Measurements from ENCODE around the gene NUMB.

Gene NUMB

GRCh38 chr14:73286598-73286997, 171.7 kb downstream of the NUMB start:
- no peaks in the 10 kb centered on the region for H3K27me3 ChIP-seq (ENCODE audit: control insufficient read depth in 3 of 3, insufficient read depth in 3 of 3, low read depth in 1 of 3, low read length in 3 of 3)
- H2BK5ac ChIP-seq (ENCODE audit: low read length): no peak overlapping the region
- no peak overlapping the region for H2BK120ac ChIP-seq (ENCODE audit: low read depth, low read length)
- no peak overlapping the region for H4K91ac ChIP-seq (ENCODE audit: low read depth, low read length, poor library complexity)
- H3K36me3 ChIP-seq (replicated peaks in 1 of 2; ENCODE audit: control insufficient read depth in 2 of 2, insufficient read depth in 2 of 2, low read length in 2 of 2): peaks cover 8 to 50% of the 10 kb centered on the region in 2 donors
- no peak overlapping the region for H3K23ac ChIP-seq (ENCODE audit: low read depth, low read length, poor library complexity)
- WGBS, 2 donors (ENCODE audit: extremely low coverage in 2 of 2, insufficient read length in 2 of 2, insufficient replicate concordance in 1 of 2): no CpG with 5 or more reads among the region's 2 CpGs
- no peak overlapping the region for H3K18ac ChIP-seq (ENCODE audit: low read length)
- H3K4me2 ChIP-seq (ENCODE audit: insufficient read depth, low read length, poor library complexity, severe bottlenecking): no peak overlapping the region
- no peak overlapping the region for H3K27ac ChIP-seq (replicated peaks; ENCODE audit: low read length)
- no peak overlapping the region for H3K14ac ChIP-seq (ENCODE audit: low read length)
- no peak overlapping the region for H2AFZ ChIP-seq (ENCODE audit: low read length)
- H2BK15ac ChIP-seq (ENCODE audit: low read length): no peak overlapping the region
- no peak overlapping the region for H3K4ac ChIP-seq (ENCODE audit: low read length)
- no peaks in the 10 kb centered on the region for H3K9me3 ChIP-seq (replicated peaks in 1 of 2; ENCODE audit: control insufficient read depth in 2 of 2, insufficient read depth in 1 of 2, low read depth in 1 of 2, low read length in 2 of 2)
- no peak for DNase-seq (ENCODE audit: low spot score)
- H3K4me1 ChIP-seq (ENCODE audit: control insufficient read depth in 2 of 2, insufficient read depth in 1 of 2, low read depth in 1 of 2, low read length in 2 of 2): peaks cover 0 to 4% of the 10 kb centered on the region in 2 donors
- no peak overlapping the region for H2BK12ac ChIP-seq (ENCODE audit: low read length)
- H4K8ac ChIP-seq (ENCODE audit: low read depth, low read length): no peak overlapping the region
- H3K9ac ChIP-seq (ENCODE audit: low read depth, low read length, poor library complexity): no peak overlapping the region
- H3K4me3 ChIP-seq (ENCODE audit: low read length in 2 of 2): no peak overlapping the region
- H2AK5ac ChIP-seq (ENCODE audit: low read depth, low read length): no peak overlapping the region
- H3K79me1 ChIP-seq (ENCODE audit: low read depth, low read length): no peaks in the 10 kb centered on the region

GRCh38 chr14:73285979-73286378, 172.4 kb downstream of the NUMB start:
- no peak for DNase-seq (ENCODE audit: low spot score)
- H2BK12ac ChIP-seq (ENCODE audit: low read length): no peak overlapping the region
- peaks cover 8 to 56% of the 10 kb centered on the region in 2 donors for H3K36me3 ChIP-seq (replicated peaks in 1 of 2; ENCODE audit: control insufficient read depth in 2 of 2, insufficient read depth in 2 of 2, low read length in 2 of 2)
- H2AK5ac ChIP-seq (ENCODE audit: low read depth, low read length): no peak overlapping the region
- no peak overlapping the region for H3K4ac ChIP-seq (ENCODE audit: low read length)
- no peak overlapping the region for H4K91ac ChIP-seq (ENCODE audit: low read depth, low read length, poor library complexity)
- no peak overlapping the region for H3K18ac ChIP-seq (ENCODE audit: low read length)
- H3K23ac ChIP-seq (ENCODE audit: low read depth, low read length, poor library complexity): no peak overlapping the region
- H3K4me3 ChIP-seq (ENCODE audit: low read length in 2 of 2): no peak overlapping the region
- no peaks in the 10 kb centered on the region for H3K79me1 ChIP-seq (ENCODE audit: low read depth, low read length)
- H3K27ac ChIP-seq (replicated peaks; ENCODE audit: low read length): no peak overlapping the region
- no peak overlapping the region for H2BK120ac ChIP-seq (ENCODE audit: low read depth, low read length)
- WGBS, 2 donors (ENCODE audit: extremely low coverage in 2 of 2, insufficient read length in 2 of 2, insufficient replicate concordance in 1 of 2): no CpG with 5 or more reads among the region's 1 CpG
- peaks cover 0 to 4% of the 10 kb centered on the region in 2 donors for H3K4me1 ChIP-seq (ENCODE audit: control insufficient read depth in 2 of 2, insufficient read depth in 1 of 2, low read depth in 1 of 2, low read length in 2 of 2)
- H4K8ac ChIP-seq (ENCODE audit: low read depth, low read length): no peak overlapping the region
- no peak overlapping the region for H3K14ac ChIP-seq (ENCODE audit: low read length)
- H3K9me3 ChIP-seq (replicated peaks in 1 of 2; ENCODE audit: control insufficient read depth in 2 of 2, insufficient read depth in 1 of 2, low read depth in 1 of 2, low read length in 2 of 2): no peaks in the 10 kb centered on the region
- no peak overlapping the region for H2BK5ac ChIP-seq (ENCODE audit: low read length)
- H3K4me2 ChIP-seq (ENCODE audit: insufficient read depth, low read length, poor library complexity, severe bottlenecking): no peak overlapping the region
- H2AFZ ChIP-seq (ENCODE audit: low read length): no peak overlapping the region
- H3K27me3 ChIP-seq (ENCODE audit: control insufficient read depth in 3 of 3, insufficient read depth in 3 of 3, low read depth in 1 of 3, low read length in 3 of 3): no peaks in the 10 kb centered on the region
- H2BK15ac ChIP-seq (ENCODE audit: low read length): no peak overlapping the region
- no peak overlapping the region for H3K9ac ChIP-seq (ENCODE audit: low read depth, low read length, poor library complexity)

GRCh38 chr14:73283608-73284379, 174.6 kb downstream of the NUMB start:
- no peak overlapping the region for H3K14ac ChIP-seq (ENCODE audit: low read length)

GRCh38 chr14:73280903-73281302, 177.4 kb downstream of the NUMB start:
- Histone ChIP-seq H3K27me3 (ENCODE audit: control insufficient read depth in 3 of 3, insufficient read depth in 3 of 3, low read depth in 1 of 3, low read length in 3 of 3) (no peaks in the 10 kb centered on the region), H3K23ac (ENCODE audit: low read depth, low read length, poor library complexity) (no peak overlapping the region), H4K8ac (ENCODE audit: low read depth, low read length) (no peak overlapping the region), H3K9me3 (replicated peaks in 1 of 2; ENCODE audit: control insufficient read depth in 2 of 2, insufficient read depth in 1 of 2, low read depth in 1 of 2, low read length in 2 of 2) (no peaks in the 10 kb centered on the region), H4K91ac (ENCODE audit: low read depth, low read length, poor library complexity) (no peak overlapping the region), H2BK120ac (ENCODE audit: low read depth, low read length) (no peak overlapping the region), H3K36me3 (replicated peaks in 1 of 2; ENCODE audit: control insufficient read depth in 2 of 2, insufficient read depth in 2 of 2, low read length in 2 of 2) (peaks cover 20 to 73% of the 10 kb centered on the region in 2 donors), H3K4ac (ENCODE audit: low read length) (no peak overlapping the region), H3K79me1 (ENCODE audit: low read depth, low read length) (no peaks in the 10 kb centered on the region), H2AFZ (ENCODE audit: low read length) (no peak overlapping the region), H3K4me2 (ENCODE audit: insufficient read depth, low read length, poor library complexity, severe bottlenecking) (no peak overlapping the region), H3K4me1 (ENCODE audit: control insufficient read depth in 2 of 2, insufficient read depth in 1 of 2, low read depth in 1 of 2, low read length in 2 of 2) (peaks cover 0 to 4% of the 10 kb centered on the region in 2 donors), H2AK5ac (ENCODE audit: low read depth, low read length) (no peak overlapping the region), H3K27ac (replicated peaks; ENCODE audit: low read length) (no peak overlapping the region), H2BK5ac (ENCODE audit: low read length) (no peak overlapping the region), H3K9ac (ENCODE audit: low read depth, low read length, poor library complexity) (no peak overlapping the region), H3K4me3 (ENCODE audit: low read length in 2 of 2) (no peak overlapping the region), H2BK15ac (ENCODE audit: low read length) (no peak overlapping the region), H3K18ac (ENCODE audit: low read length) (no peak overlapping the region), H2BK12ac (ENCODE audit: low read length) (no peak overlapping the region), H3K14ac (ENCODE audit: low read length) (no peak overlapping the region)
- no peak for DNase-seq (ENCODE audit: low spot score)
- WGBS, 2 donors (ENCODE audit: extremely low coverage in 2 of 2, insufficient read length in 2 of 2, insufficient replicate concordance in 1 of 2): no CpG with 5 or more reads among the region's 5 CpGs

More at GRCh38 chr14:73283608-73284379, 174.6 kb downstream of the NUMB start:
- no peak overlapping the region for H4K8ac ChIP-seq (ENCODE audit: low read depth, low read length)
- H3K9ac ChIP-seq (ENCODE audit: low read depth, low read length, poor library complexity): no peak overlapping the region
- no peak overlapping the region for H3K4me2 ChIP-seq (ENCODE audit: insufficient read depth, low read length, poor library complexity, severe bottlenecking)
- no peak overlapping the region for H2BK15ac ChIP-seq (ENCODE audit: low read length)
- WGBS, 2 donors (ENCODE audit: extremely low coverage in 2 of 2, insufficient read length in 2 of 2, insufficient replicate concordance in 1 of 2): no CpG with 5 or more reads among the region's 12 CpGs
- H4K91ac ChIP-seq (ENCODE audit: low read depth, low read length, poor library complexity): no peak overlapping the region
- no peak overlapping the region for H2BK12ac ChIP-seq (ENCODE audit: low read length)
- H2AK5ac ChIP-seq (ENCODE audit: low read depth, low read length): no peak overlapping the region
- H2BK120ac ChIP-seq (ENCODE audit: low read depth, low read length): no peak overlapping the region
- DNase-seq (ENCODE audit: low spot score): peak; percentile 24
- no peak overlapping the region for H3K27ac ChIP-seq (replicated peaks; ENCODE audit: low read length)
- H2AFZ ChIP-seq (ENCODE audit: low read length): no peak overlapping the region
- no peak overlapping the region for H3K4me3 ChIP-seq (ENCODE audit: low read length in 2 of 2)
- no peaks in the 10 kb centered on the region for H3K79me1 ChIP-seq (ENCODE audit: low read depth, low read length)
- no peak overlapping the region for H3K23ac ChIP-seq (ENCODE audit: low read depth, low read length, poor library complexity)
- H3K18ac ChIP-seq (ENCODE audit: low read length): no peak overlapping the region
- H3K27me3 ChIP-seq (ENCODE audit: control insufficient read depth in 3 of 3, insufficient read depth in 3 of 3, low read depth in 1 of 3, low read length in 3 of 3): no peaks in the 10 kb centered on the region
- no peaks in the 10 kb centered on the region for H3K9me3 ChIP-seq (replicated peaks in 1 of 2; ENCODE audit: control insufficient read depth in 2 of 2, insufficient read depth in 1 of 2, low read depth in 1 of 2, low read length in 2 of 2)
- H3K36me3 ChIP-seq (replicated peaks in 1 of 2; ENCODE audit: control insufficient read depth in 2 of 2, insufficient read depth in 2 of 2, low read length in 2 of 2): peaks cover 12 to 67% of the 10 kb centered on the region in 2 donors
- H2BK5ac ChIP-seq (ENCODE audit: low read length): no peak overlapping the region
- H3K4ac ChIP-seq (ENCODE audit: low read length): no peak overlapping the region
- H3K4me1 ChIP-seq (ENCODE audit: control insufficient read depth in 2 of 2, insufficient read depth in 1 of 2, low read depth in 1 of 2, low read length in 2 of 2): peaks cover 0 to 4% of the 10 kb centered on the region in 2 donors

Measured in neuronal stem cell (in vitro differentiated cells).